HL-60 (cell line): ENCODE measurements around the gene ITIH4.

ENCODE experiments used
- GABPA ChIP-seq: IDR thresholded peaks from 2 replicates; pipeline ENCODE4 v1.6.1; 2012; ENCODE audit warnings: low read depth
- POLR2AphosphoS5 ChIP-seq: IDR thresholded peaks from 2 replicates; pipeline ENCODE4 v1.6.1; 2012; ENCODE audit warnings: low read depth

GRCh38 chr3:52857133-52857532, 26.7 kb upstream of the ITIH4 start:
- no peak for TF ChIP-seq GABPA
- TF ChIP-seq POLR2AphosphoS5: no peak
